Hepatic stellate cell (primary cell): ENCODE data around the gene ZBTB24.
A peak's percentile ranks its signal among the peaks of the same experiment; 100 is the strongest.
"Not testable (repeated sequence)": the region's sequence is repeated elsewhere in the genome, so short reads cannot be mapped to it uniquely, and the experiment has no call there.

ENCODE experiments used
- DNase-seq: peaks from one replicate; pipeline ENCODE4 v3.0.0; 2011; ENCODE audit warnings: low spot score

The ZBTB24 gene

DNA sequence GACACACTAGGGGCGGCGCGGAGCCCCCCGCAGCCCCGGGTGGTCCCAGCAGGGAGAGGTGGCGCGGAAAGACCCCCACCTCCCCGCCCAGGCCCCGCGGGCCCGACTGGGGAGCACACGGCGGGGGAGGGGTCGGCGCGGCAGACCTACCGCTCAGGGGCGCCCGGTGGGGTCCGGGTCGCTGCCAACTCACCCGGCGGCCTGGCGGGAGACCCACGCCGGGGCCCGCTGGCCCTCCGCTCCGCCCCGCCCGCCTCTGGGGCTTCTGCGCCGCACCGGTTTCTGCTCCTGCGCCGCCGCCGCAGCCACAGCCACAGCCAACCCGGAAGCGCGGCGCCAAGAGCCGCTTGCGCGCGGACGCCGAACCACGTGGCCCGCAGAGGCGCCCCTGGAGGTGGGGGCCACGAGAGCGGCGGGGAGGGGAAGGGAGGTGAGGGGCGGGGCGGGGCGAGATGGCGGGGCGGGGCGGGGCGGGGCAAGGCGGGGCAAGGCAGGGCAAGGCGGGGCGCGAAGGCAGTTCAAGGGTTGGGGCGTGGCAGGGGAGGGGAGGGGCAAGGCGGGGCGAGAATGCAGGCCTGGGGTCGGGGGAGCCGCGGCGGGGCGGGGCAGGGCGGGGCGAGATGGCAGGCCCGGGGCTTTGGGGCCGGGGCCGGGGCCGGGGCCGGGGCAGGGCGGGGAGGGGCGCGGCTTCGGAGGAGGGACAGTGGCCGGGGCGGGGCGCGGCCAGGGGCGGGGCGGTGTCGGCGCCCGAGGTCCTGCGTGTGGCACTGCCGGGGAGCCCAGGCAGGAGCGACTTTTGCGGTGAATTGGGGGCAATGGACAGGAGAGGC is at the start of gene ZBTB24:
TSS of gene ZBTB24 (minus strand) at position 315 of the 830 bp plus-strand sequence. CDS start 1,193 bp downstream, outside the sequence.
- peak; percentile 88 for DNase-seq

DNA sequence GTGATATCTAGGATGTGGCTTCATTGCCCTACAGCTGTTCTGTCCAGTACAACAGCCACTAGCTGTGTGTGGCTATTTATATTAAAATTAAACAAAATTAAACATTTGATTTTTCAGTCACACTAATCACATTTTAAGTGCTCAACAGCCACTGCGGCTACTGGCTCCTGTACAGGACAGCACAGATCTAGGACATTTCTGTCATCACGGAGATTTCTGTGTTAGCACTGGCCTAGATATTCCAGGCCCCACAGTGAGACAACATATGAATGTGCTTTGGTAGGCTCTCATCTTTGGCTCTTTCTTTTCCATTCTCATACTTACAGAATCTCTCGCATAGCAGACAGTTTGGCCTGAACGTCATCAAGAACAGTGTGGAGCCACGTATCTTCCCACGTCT is 48.4 kb upstream of the ZBTB24 start:
- DNase-seq: no peak

DNA sequence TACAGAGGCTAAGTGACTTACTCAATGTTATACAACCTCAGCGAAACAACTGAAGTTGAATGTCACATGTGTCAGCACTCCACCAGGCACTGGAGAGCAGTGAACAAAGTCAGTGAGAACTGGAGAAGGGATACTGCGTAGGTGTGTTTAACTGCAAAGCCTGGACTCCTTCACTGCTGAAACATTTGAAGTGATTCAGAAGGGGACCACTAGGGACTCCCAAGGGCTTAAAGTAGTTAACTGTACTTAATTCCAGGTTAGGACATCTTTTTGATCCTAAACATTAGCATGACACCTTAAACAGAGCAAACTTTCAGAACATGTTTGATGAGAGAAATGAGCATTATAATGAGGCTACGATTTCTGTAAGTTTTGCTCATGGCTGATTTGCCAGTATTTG is 45.0 kb upstream of the ZBTB24 start:
- no peak for DNase-seq

DNA sequence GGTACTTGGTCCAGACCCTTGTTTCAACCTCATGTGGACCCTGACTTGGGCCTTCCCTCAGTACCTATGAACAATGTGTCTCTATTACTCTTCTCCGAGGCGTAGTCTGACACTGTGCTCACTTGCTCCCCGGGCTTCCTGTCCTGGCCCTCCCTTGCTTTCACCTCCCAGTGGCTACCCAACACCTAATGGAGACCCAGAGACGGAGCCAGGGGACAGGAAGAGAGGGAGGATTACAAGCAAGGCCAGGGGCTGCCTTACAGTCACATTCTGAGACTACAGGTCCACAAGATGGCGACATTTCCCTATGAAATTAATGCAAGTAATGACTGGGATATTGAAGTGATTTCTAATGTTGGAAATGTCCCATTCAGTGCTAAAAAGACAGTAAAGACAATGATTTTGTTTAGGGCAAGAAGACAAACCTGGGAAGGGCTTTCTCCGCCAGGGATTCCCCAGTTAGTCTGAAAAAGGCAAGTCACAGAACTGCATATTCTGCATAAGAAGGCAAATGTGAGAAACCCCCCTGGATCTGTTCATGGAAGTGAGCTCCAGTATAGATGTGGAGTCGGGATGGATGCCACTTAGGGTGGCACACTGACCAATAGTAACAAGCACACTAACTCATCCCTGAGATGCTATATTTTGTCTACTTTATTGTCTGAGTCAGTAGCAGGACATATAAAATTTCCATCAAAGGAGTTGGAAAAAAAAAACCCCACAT is 44.0 kb upstream of the ZBTB24 start:
- DNase-seq: peak; percentile 16

DNA sequence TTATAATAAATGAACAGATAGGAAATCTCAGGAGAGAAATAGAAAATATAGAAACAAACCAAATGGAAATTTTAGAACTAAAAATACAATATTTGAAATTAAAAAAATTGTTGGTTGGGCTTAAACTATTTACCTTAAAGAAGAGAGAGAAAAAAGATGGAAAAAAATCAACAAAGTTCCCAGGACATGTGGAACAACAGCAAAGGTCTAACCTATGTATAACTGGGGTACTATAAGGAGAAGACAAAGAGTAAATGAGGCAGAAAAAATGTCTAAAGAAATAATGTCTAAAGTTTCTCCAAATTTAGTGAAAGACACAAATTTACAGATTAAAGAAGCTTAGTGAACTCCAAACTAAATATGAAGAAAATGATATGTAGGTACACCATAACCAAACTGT is 41.1 kb upstream of the ZBTB24 start:
- no peak for DNase-seq

DNA sequence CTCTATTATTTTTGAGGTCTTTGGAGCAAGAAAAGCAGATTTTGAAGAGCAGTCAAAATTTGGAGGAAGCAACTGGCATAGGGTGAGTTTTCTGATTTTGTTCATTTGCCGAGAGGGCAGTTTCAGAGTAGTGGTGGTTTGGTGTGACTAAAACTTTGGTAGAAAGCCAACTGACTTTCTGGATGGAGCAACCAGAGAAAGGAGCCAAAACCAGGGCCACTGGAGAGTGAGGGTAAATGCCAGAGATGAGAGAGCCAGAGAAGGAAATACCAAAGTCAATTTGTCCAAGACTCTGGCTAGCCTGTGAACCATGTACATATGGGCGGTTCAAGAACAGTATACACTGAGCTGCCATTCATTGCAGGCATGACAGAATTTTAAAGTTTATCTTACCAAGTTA is 40.5 kb upstream of the ZBTB24 start:
- no peak for DNase-seq

DNA sequence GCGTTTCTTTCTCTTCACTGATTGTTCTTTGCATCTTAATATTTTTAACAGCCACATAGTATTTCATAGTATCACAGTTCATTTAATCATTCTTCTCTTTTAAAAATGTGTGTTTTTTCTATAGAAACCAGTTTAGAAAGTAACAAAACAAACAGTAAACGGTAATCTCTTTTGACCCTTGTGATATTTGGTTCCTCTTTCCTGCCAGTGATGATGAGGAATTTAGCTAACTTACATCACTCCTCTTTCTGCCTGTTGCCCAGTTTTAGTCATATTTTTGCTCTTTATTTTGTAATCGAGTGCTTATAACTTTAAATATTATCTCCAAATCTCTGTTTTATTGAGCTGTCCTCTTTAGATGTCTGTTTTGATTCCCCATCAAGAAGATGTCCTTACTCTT is 38.1 kb upstream of the ZBTB24 start:
- no peak for DNase-seq

DNA sequence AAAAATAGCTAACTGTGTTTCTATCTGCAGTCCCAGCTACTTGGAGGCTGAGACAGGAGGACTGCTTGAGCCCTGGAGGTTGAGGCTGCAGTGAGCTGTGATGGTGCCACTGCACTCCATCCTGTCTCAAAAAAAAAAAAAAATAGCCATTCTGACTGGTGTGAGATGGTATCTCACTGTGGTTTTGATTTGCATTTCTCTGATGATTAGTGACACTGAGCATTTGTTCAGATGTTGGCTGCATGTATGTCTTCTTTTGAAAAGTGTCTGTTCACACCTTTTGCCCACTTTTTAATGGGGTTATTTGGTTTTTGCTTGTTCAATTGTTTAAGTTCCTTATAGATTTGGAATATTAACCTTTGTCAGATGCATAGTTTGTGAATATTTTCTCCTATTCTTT is 36.6 kb upstream of the ZBTB24 start:
- not testable (repeated sequence) for DNase-seq

DNA sequence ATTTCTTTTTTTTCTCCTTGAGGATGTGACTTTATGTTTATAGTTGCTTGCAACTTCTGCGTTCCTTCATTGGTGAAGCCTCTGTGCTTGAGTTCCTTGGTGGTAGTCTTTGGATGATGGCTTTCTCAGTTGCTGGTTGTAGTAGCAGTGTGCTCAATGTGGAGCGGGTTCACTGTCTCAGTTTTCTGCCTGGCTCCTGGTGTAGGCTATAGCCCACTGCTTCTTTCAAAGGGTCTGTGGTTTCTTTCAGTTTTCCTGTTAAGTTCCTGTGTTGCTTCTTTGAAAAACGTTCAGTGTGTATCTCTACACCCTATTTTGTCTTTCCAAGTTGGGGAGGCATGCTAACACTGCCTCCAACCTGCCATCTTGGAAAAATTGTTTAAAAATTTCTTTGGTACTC is 33.9 kb upstream of the ZBTB24 start:
- DNase-seq: no peak

DNA sequence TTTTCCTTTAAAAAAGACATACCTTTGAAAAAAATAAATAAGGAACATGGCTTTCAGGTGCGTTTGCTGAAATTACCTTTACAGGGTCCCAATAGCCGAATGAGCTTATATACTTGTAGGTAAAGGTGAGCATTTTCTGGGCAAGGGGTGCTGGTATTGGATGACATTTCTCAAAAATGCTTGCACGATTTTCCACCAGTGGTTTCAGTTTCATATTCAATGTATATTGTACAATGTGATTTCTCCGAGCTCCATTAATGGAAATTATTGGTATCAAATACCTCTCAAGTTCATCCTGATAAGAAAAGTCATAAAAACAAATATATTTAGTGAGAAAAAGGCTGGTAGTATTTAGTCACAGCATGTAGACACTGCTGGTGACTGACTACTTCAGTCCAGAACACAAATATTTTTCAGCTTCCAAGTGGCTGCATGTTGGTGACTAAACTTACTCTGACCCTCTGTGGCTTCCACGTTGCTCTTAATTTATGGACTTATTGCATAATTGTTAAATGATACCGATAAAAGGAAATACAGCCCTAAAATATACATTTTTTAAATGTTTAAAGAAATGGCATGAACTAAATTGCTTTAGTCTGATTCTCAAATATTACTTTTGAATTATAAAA is 32.9 kb upstream of the ZBTB24 start:
- no peak for DNase-seq

DNA sequence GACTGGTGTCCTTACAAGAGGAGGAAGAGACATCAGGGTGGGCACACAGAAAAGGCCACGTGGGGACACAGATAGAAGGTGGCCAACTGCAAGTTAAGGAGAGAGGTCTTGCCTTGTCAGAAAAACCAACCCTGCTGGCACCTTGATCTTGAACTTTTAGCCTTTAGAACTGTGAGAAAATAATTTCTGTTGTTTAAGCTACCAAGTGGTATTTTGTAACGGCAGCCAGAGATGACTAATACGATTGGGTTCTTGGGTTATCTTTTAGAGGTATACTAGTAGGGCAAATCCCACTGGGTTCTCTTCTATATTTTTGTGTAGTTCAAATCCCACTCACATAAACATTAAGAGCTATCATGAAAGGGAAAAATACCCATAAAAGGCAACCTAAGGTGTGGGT is 31.9 kb upstream of the ZBTB24 start:
- no peak for DNase-seq

DNA sequence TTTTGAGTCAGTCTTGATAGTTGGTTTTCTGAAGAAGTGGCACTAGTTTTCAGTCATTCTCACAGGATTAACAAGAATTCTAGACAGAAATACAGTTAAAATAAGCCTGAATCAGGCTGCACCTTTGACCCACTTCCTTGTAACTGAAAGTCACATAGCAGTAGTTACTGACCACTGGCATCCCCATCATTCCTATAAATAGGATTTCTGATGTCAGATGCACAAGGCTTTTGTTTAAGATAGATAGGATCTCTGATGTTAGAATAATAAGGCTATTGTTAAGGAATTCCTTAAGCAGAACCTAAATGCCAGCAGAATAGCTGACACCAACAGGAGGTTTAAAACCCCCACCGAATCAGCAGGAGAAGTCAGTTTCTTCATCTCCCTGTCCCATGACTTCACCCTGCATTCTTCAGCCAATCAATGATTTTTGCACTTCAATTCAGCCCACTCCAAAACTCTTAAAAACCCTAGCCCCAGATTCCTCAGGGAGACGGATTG is 30.6 kb upstream of the ZBTB24 start:
- DNase-seq: peak; percentile 16

DNA sequence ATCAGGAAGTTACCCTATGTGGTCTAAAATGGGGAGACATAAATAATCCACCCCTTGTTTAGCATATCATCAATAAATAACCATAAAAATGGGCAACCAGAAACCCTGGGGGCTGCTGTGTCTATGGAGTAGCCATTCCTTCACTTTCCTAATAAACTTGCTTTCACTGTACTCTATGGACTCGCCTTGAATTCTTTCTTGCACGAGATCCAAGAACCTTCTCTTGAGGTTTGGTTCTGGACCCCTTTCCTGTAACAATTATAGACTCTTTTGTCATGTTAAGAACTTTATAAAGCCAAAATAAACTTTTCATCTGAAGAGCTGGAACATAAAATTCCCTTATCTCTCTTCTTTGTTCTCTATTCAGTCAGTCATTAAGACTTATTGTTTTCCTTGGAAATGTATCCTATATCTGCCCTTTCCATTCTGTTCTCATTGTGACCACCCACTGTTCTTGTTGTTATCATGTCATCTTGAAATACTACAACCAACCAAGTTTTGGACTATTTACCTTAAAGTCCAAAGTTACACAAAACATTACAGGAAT is 29.3 kb upstream of the ZBTB24 start:
- no peak for DNase-seq

DNA sequence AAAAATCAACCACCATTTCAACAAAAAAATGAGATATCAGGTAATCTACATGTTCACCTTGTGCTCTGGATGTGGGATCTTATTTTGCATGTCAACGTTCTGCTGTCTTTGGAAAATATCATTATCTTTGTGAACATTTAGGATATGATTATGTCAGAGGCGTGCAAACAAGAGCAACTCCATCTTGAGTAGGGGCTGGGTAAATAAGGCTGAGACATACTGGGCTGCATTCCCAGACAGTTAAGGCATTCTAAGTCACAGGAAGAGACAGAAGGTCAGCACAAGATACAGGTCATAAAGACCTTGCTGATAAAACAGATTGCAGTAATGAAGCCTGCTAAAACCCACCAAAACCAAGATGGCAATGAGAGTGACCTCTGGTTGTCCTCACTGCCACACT is 28.8 kb upstream of the ZBTB24 start:
- DNase-seq: no peak

DNA sequence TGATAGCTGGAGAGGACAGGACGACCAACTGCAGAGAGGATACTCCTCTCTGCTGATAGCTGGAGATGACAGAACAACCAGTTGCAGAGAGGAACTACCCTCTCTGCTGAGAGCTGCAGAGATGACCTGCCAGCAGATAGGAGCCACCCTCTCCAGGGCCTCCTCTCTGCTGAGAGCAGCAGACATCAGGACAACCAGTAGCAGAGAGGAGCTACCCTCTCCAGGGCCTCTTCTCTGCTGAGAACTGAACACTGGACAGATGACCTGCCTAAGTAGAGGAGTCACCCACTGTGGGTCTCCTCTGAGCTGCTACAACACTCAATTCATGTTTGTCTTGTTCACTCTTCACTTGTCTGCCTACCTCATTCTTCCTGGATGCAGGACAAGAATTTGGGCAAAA is 27.3 kb upstream of the ZBTB24 start:
- DNase-seq: no peak

DNA sequence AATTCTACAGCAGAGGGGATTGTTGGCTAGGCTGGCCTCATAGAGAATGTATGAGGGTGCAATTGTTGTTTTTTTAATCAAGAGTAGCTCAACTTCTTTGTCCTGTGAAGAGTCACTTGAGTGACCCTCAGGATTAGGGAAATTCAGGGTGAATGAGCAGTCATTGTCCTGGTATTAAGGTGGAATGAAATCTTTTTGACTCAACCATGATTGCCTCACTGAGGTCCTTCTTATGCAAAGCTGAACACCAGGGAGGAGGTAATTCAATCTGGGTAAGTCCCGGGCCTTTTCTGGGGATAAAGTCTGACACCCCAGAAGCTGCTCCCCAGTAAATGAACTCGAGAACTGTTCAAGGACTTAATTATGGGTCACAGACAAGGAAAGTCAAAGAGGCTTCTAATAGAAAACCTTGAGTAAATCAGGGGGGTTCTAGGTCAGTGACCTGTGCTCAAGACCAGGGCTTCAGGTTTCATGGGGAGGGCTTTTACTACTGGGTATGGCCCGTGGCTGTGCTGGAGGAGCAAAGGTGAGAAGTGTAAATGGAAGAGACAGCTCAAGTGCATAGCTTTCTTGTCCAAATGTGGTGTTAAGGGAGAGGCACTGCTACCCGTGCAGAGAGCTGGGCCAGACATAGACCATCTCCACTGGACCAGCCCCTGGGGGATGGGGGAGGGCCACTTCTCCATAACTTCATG is 25.3 kb upstream of the ZBTB24 start:
- DNase-seq: no peak

DNA sequence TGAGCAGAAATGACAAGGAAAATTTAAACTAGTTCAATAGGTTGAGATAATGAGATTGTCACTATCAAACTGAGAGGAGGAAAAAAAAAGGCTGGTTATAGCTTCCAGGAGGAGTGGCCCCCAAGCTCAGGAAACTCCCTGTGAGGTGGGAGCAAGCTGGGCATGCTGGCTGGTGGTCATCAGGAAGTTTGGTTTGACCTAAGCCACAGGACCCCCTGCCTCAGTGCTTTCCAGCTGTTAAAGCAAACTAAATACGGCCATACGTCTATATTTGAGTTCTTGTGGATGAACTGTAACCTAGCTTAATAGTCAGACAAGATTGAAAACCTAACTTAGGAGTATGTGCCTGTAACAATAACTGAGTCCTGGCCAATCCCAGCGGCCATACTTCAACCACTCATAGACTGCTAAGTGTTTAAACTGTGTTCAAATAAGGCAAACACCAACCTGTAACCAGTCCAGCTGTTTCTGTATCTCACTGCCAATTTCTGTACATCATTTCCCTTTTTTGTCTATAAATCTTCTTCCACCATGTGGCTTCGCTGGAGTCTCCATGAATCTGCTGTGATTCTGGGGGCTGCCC is 24.6 kb upstream of the ZBTB24 start:
- DNase-seq: no peak

DNA sequence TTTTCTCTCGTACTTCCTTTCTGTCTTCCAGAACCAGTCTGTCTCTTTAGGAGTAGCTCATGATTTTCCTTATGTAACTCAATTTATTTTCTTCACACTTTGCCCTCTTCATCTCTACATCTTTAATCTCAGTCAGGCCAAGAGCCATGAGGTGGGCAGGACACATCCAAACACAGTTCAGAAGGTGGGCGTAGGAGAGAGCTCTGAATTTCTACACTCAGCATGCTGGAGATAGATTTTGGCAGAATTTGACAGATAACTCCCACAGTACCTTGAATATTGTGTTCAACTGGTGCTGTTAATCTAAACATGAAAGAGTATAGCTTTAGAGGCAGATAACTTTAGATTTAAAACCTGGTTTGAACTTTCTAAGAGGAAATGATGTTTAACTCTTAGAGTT is 23.8 kb upstream of the ZBTB24 start:
- no peak for DNase-seq

DNA sequence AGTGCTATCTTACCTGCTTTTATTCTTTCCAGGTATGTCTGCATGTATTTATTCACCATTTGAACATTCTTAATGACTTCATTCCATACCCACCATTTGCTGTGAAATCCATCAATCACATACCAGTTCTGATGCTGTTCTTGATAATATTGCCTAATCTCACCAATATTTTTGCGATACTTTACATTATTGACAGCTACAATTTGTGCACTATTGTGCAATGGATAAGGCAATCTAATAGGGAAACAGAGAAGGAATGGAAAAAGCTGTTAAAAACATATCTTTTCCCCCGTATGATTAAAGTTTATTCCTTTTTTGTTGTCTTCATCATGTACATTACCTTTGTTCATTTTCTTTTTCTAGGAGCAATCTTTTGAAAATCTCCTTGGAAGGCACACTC is 23.3 kb upstream of the ZBTB24 start:
- no peak for DNase-seq

DNA sequence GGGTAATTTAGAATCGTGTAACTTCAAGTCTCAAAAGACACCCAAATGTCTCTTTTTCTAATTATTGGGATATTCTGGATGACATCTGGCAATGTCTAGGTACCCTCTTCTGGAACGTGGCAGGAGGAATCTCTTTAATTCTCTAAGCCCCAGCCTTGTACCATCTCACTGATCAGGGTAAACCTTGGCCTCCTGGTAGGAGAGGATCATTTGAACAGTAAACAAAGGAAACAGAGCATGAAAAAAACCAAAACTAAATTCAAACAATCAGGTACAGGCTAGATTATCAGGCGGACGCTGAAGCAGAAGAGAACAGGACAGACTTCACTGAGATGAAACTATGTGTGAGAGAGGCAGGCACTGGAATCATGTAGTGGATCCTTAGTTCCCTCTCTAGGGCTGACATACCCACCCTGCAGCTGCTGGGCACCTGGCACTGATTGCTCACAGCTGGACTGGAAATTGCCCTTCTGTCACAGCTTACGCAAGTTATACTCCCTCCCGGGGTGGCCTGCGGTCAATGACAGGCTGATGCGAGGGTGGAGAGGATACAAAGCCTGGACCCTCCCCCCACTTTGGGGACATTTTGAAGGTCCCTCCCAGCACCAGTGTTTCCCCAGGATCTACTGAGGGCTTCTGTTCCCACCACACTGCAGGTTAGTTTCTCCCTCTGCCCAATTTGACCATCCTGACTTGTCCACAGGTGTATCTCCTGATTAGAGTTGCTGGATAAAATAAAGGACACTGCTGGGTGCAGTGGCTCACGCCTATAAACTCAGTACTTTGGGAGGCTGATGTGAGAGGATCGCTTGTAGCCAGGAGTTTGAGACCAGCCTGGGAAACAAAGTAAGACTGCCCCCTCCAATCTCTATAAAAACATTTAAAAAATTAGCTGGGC is 20.6 kb upstream of the ZBTB24 start:
- DNase-seq: no peak

DNA sequence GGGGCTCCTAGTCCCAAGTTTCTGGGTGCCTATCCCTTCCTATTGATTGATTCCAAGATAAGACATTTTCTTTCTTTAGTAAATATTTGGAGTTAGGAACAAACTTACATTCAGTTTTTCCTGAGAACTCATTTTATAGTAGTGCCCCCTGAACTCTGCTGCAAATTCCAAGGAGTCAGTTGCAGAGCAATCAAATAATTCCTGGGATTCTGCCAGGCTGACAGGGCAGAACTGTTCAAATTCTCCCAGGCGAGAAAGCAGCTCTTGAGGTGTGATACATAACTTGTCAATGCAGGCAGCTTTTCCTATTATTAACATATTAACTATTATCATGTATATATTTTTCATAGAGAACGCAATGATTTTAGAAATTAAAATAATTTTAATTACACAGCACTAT is 15.9 kb upstream of the ZBTB24 start:
- no peak for DNase-seq
